NCI-H2196 (cell line): ENCODE data around the gene EZR.

Source experiments
- DNase-seq: peaks from one replicate; lab custom pipeline; 2025; ENCODE audit not compliant: unreplicated experiment; lab: John Stamatoyannopoulos, UW

EZR gene

GRCh38 chr6:158737710-158738615 is 81.2 kb downstream of the EZR start:
- peak; percentile 14 for DNase-seq

- DNase-seq = no peak
Measured at GRCh38 chr6:158737082-158737709, 82.0 kb downstream of the EZR start.

- no peak for DNase-seq
Measured at GRCh38 chr6:158735009-158735408, 84.2 kb downstream of the EZR start.

GRCh38 chr6:158730541-158730907 is 88.6 kb downstream of the EZR start:
- DNase-seq = no peak

- no peak for DNase-seq
Measured at GRCh38 chr6:158729906-158730540, 89.1 kb downstream of the EZR start.

- DNase-seq = no peak
Measured at GRCh38 chr6:158725704-158726103, 93.5 kb downstream of the EZR start.

GRCh38 chr6:158722176-158722729 is 96.9 kb downstream of the EZR start:
- no peak for DNase-seq

GRCh38 chr6:158718461-158719046 is 100.6 kb downstream of the EZR start:
- peak; percentile 8 for DNase-seq

- no peak for DNase-seq
Measured at GRCh38 chr6:158717341-158718330, 101.5 kb downstream of the EZR start.
